GM19455 (cell line): ENCODE data around the gene PRKCG.

Source experiments
- ATAC-seq: cut with Tn5 transposase; IDR thresholded peaks from one replicate; pipeline ENCODE4 v1.9.1; 2021; ENCODE audit not compliant: unreplicated experiment

The PRKCG gene

DNA sequence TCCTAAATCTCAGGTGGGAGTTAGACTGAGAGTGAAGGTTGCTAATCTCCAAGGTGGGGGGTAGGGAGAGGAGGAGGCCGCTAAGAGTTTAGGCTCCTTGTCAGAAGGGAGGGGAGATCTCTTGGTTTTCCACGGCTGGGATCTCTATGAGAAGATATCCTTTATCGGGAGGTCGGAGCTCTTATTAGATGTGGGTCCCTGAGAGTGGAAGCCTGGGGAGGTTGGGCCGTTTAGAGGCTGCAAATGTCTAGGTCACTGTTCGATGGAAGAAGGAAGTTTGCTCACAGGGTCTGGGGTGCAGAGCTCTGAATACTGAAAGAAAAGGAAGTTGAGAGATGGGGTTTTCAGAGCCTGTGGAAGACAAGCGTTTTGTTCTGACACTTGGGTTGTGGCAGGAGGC, 10.5 kb upstream of the PRKCG start:
- no peak for ATAC-seq

DNA sequence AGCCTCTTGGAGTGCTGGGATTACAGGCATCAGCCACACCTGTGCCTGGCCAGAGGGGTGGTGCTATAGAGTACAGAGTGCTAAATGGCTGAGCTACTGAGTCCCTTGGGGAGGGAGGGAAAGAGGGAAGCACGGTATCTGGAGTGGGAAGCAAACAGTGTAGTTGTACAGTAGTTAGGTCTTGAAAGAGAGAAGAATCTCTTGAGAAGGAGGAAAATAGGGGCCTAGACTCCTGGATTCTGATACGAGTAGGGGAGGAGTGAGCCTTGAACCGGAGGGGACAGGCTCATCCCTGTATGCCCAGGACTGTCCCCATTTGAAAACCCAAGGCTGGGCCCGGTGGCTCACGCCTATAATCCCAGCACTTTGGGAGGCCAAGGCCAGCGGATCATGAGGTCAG, 9.2 kb upstream of the PRKCG start:
- ATAC-seq, result no peak

DNA sequence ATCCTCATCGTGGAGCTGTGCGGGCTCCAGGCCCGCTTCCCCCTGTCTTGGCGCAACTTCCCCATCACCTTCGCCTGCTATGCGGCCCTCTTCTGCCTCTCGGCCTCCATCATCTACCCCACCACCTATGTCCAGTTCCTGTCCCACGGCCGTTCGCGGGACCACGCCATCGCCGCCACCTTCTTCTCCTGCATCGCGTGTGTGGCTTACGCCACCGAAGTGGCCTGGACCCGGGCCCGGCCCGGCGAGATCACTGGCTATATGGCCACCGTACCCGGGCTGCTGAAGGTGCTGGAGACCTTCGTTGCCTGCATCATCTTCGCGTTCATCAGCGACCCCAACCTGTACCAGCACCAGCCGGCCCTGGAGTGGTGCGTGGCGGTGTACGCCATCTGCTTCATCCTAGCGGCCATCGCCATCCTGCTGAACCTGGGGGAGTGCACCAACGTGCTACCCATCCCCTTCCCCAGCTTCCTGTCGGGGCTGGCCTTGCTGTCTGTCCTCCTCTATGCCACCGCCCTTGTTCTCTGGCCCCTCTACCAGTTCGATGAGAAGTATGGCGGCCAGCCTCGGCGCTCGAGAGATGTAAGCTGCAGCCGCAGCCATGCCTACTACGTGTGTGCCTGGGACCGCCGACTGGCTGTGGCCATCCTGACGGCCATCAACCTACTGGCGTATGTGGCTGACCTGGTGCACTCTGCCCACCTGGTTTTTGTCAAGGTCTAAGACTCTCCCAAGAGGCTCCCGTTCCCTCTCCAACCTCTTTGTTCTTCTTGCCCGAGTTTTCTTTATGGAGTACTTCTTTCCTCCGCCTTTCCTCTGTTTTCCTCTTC, 8.0 kb upstream of the PRKCG start:
- no peak for ATAC-seq

DNA sequence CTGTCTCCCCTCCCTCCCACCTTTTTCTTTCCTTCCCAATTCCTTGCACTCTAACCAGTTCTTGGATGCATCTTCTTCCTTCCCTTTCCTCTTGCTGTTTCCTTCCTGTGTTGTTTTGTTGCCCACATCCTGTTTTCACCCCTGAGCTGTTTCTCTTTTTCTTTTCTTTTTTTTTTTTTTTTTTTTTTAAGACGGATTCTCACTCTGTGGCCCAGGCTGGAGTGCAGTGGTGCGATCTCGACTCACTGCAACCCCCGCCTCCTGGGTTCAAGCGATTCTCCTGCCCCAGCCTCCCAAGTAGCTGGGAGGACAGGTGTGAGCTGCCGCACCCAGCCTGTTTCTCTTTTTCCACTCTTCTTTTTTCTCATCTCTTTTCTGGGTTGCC, 7.4 kb upstream of the PRKCG start:
- no peak for ATAC-seq

DNA sequence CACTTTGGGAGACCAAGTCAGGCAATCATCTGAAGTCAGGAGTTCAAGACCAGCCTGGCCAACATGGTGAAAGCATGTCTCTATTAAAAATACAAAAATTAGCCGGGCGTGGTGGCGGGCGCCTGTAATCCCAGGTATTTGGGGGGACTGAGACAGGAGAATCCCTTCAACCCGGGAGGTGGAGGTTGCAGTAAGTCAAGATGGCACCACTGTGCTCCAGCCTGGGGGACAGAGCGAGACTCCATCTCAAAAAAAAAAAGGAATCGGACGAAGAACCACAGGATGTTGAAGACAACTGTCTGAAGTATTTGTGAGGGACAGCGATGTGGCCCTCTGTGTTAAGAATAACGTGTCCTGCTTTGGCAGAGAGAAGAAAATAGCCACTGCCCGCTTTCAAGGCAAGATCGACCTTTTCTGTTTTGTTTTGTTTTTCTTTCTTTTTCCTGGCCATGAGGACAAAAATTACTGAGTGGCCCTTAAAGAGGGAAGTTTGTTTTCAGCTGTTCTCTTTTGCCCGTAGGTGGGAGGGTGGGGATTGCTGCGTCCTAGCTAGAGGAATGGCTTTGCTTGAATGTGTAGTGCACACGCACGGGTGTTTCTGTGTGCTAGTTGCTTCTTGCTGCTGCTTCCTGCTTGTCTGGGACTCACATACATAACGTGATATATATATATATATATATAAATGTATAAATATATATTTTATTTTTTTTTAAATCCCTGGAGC, 6.2 kb upstream of the PRKCG start:
- ATAC-seq, result no peak

DNA sequence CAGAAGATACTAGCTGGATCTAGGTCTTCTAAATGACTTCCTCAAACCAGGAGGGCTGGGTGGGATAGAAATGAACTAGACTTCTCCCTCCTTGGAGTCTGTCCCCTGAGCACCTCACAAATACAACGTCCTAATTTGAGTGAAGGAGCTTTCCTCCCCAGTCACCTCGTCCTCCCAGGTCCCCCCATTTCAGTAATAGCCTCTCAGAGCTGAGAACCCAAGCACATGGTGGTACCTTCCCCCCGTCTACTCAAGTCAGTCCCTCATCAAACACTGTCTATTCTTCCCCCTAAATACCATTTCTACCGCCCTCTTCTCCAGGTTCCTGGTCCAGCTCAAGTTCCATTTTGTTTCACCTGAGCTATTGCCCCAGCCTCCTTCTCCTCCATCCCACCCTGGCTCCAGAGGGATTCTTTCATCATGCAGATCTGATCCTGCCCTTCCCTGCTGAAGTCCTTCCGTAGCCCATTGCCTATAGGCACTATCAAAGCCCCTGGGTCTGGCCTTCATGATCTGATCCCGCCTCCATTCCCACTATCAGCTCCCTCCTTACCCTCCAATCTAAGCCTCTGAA, 5.3 kb upstream of the PRKCG start:
- no peak for ATAC-seq

DNA sequence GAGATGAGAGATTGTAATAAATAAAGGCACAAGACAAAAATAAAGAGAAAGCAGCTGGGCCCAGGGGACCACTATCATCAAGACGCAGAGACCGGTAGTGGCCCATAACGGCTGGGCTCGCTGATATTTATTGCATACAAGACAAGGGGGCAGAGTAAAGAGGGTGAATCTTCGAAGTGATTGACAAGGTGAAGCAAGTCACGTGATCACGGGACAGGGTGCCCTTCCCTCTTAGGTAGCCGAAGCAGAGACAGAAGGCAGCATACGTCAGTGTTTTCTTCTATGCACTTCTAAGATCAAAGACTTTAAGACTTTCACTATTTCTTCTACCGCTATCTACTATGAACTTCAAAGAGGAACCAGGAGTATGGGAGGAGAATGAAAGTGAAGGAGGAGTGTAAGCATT, 4.6 kb upstream of the PRKCG start:
- ATAC-seq, result no peak

DNA sequence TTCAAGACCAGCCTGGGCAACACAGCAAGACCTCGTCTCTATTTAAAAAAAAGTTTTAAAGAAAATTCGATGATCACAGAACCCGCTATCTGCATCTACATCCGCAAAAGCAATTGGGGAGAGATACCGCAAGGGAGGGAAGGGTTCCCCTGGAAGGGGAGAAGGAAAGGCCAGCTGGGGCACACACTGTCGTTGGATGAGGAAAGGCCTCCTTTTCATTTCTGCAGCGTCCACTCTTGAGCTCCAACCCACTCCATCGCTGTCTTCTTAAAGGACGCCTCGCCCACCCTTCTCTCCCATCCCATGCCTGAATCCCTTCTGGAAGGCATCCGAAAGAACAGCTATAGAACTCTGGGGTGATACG, 3.2 kb upstream of the PRKCG start:
- no peak for ATAC-seq

DNA sequence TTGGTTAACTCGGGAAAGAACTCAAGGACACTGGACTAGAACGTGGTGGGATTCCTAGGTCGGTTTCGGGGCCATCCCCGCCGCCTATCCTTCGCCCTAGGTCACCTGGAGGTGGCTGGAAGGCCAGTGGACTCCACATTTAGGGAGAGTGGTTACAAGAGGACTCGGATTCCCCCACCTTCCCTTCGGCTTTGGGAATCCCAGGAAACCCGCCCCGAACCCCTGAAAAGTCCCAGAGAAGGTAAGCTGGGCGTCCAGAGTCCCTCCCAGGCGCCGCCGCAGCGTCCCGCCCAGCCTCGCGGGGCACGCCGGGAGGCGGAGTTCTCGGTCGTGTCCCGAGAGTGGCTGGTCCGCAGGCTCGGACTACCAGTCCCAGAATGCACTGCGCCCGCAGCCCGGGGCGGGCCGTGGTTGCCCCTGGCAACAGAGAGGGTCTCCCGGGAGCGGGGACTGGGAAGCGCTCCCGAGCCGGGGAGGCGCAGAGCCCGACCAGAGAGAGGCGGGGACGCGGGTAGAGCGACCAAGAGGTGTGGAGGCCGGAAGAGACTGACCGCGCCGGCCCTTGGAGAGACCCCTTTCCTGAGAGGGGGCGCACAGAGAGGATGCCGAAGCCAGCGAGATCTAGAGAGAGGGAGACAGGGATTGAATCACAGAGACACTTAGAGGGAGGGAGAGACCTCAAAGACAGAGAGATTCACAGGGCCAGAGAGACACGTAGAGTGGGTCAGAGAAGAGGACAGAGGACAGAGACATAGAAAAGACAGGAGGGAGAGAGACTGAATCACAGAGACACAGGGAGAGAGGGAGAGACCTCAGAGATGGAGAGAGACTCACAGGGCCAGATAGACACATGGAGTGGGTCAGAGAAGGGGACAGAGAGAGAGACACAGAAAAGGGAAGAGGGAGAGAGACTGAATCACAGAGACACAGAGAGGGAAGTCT, 2.6 kb upstream of the PRKCG start:
- no peak for ATAC-seq

DNA sequence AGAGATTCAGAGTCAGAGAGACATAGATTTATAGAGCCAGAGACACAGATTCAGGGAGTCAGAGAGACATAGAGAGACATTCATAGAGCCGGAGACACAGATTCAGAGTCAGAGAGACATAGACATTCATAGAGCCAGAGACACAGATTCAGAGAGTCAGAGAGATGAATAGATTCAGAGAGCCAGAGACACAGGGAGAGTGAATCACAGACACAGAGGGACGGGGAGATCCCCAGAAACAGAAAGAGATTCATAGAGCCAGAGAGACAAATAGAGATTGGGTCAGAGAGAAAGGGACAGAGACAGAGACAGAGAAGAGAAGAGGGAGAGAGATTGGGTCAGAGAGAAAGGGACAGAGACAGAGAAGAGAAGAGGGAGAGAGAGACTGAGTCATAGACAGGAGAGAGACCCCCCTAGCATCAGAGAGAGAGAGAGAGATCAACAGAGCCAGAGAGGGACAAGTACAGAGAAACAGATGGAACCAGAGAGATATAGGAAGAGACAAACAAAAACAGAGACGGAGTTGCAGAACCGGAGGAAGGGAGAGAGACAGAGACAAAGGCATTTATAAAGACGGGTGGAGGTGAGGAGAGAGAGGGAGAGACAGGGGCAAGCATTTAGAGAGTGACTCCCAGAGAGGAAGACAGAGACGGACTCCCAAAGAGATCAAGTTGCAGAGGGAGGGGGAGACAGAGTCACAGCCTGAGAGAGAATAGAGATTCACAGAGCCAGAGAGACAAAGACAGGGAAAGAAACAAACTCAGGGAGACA, 1.1 kb upstream of the PRKCG start:
- no peak for ATAC-seq

DNA sequence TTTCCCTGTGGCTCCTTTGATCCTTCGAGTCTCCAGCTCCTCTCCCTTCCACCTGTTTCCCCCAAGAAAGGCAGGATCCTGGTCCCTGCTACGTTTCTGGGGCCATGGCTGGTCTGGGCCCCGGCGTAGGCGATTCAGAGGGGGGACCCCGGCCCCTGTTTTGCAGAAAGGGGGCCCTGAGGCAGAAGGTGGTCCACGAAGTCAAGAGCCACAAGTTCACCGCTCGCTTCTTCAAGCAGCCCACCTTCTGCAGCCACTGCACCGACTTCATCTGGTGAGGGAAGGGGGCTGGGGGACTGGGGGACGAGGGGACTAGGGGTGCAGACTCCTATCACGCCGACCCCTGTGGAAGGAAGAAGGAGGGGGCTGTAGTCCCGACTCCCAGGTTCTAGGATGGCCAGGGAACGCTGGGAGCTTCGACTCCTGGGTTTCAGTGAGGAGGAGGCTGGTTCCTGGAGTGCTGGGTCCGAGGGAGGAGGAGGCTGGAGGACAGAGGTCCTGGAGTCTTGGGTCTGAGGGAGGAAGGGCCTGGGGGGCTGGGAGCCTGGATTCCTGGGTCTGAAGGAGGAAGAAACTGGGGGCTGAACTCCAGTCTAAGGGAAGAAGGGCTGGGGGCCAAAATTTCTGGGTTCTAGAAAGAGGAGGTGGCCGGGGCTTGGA, 524 bp downstream of the PRKCG start:
- no peak for ATAC-seq

DNA sequence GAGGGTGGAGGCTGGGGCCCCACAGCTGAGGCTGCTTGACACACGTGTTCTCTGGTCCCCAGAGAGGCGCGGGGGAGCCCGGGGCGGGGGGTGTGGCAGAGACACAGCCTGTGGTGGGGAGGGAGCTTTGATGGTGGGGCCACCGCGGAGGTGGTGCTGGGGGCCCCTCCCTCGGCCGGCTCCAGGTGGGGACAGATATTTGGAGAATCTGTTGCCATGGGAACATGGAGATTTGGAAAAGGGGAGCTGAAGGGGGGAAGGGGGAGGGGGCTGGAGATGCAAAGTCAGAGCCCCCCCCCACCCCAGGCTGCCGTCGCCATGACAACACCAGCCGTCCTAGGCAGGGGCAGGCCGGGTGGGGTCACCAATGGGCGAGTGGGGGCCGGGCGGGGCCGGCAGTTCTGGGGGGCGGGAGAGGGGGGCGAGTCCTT, 1.2 kb downstream of the PRKCG start:
- no peak for ATAC-seq

DNA sequence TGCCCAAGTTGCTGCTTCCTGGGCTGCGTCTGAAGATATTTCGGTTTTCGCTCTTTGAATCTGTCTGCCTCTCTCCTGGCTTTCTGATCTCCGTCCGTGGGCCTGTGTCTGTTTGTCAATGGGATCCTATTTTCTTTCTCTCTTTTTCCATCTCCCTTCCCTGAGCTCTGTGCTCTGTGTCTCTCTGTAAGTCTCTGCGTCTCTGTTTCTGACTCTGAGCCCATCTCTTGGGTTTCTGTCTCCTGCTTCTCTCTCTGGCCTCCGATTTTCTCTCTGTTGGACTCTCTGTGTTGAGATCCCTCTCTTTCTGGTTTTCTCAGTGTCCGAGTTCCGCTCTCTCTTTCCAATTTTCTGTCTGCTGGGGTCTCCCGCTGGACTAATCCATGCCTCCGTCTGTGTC, 1.7 kb downstream of the PRKCG start:
- no peak for ATAC-seq

DNA sequence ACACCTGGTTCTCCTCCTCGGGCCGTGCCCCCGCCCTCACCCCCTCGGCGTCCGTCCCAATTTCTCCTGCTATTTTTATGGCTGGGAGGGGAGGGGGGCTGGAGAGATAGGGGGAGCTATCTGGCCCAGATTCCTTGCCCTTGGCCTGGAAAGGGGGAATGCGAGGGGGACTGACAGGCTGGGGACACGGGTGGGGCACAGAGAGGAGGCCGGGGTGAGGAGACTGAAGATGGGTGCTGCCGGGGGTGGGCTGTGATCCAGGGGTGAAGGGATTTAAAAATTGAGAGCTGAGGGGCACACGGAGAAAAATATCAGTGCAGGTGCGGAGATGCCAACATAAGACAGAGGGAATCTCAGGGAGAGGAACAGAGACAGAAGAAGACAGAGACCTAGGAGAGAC, 2.3 kb downstream of the PRKCG start:
- ATAC-seq, result no peak

DNA sequence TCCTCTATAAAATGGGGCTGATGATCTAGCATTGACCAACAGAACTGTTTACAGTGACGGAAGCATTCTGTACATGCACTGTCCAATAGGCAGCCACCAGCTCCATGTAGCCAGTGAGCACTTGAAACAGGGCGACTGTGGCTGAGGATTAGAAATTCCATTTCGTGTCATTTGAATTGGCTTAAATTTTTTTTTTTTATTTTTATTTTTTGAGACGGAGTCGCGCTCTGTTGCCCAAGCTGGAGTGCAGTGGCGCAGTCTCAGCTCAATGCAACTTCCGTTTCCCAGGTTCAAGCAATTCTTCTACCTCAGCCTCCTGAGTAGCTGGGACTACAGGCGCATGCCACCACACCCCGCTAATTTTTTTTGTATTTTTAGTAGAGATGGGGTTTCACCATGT, 3.0 kb downstream of the PRKCG start:
- ATAC-seq, result no peak

DNA sequence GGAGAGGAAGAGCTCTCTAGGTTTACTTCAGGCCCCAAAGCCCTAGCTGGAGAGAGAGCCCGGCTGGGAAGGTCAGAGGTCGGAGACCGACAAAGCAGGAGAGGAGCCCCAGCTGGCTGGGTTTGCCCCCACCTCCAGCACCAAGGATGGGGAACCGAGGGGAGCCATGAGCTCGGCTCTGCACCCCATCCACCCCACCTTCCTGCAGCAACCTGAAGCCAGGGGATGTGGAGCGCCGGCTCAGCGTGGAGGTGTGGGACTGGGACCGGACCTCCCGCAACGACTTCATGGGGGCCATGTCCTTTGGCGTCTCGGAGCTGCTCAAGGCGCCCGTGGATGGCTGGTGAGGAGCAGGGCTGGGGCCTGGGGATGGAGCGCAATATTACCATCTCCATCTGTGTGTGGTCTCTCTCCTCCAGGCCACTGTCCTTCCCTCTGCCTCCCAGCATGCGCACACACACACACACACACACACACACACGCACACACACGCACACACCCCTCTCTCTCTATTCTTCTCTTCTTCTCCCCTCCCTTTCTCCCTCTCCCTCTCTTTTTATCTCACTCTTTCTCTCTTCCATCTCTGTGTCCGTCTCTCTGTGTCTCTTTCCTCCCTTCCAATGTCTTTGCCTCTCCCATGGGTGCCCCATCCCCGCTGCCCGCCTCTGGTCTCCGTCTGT, 10.4 kb downstream of the PRKCG start:
- no peak for ATAC-seq

DNA sequence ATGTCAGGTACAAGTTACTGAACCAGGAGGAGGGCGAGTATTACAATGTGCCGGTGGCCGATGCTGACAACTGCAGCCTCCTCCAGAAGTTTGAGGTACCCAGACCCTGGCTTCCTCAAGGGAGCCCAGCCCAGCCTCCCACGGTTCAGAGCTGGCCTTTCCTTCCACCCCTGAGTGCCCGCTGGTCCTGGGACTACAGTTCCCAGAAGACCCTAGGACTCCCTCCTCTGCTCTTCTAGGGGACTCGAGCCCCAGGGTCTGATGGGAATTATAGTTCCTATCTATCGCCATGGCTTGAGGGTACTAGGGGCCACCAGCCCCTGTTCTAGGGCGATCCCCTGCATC, 11.0 kb downstream of the PRKCG start:
- ATAC-seq, result no peak

DNA sequence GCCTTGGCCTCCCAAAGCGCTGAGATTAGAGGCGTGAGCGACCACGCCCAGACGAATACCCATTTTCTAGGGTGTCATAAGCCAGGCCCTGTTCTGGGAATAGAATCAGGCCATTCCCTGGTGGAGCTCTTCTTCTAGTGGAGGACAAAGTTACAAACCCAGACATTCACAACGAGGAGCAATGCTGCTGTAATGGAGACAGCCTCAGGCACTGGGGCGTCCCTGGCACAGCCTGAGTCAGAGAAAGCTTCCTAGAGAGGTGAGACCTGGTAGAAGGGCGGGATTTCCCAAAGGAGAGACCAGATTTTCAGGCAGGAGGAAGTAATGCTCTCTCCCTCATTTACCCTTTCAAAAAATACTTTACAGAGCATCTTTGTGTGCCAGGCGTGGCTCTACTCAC, 12.7 kb downstream of the PRKCG start:
- no peak for ATAC-seq

DNA sequence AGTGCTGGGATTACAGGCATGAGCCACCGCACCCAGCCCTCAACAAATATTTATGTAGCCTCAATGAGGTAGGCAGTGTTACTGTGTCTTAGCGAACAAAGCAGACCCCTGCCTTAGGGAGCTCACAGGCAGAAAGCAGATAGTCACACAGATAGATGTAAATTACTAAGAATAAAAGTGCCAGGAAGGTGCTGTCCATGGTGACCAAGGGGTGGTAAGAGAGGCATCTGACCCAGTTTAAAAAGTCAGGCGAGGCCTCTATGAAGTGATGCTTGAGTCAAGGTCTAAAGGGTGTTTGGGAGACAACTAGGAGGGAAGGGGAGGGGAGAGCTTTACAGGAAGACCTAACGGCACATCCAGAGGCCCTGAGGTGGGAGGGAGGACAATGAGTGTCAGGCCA, 14.7 kb downstream of the PRKCG start:
- no peak for ATAC-seq

DNA sequence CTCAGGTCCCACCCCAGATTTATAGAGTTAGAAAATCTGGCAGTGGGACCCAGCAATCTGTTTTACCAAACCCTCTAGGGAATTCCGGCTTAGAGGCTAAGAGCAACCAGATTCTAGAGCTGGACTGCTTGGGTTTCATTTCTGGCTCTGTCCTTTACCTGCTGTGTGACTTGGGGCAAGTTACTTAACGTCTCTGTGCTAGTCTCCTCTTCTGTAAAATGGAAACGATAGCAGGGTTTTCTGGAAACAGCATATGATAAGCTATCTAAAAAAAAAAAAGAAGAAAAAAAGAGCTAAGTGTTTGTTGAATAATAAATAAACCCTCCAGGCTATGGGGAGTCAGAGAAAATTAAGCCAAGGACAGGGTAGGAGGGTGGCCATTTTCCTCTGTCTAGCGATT, 15.5 kb downstream of the PRKCG start:
- no peak for ATAC-seq
